NOMO-1 (cell line): ENCODE results near the gene ATP9B.

Source experiments
- DNase-seq, 2 experiments: peaks; one replicate each; lab custom pipeline; 2025; ENCODE audit not compliant: unreplicated experiment in 2 of 2; lab: John Stamatoyannopoulos, UW

ATP9B gene

GRCh38 chr18:79068937-79069716, at the start of gene ATP9B:
ATP9B (plus strand) TSS chr18:79069394; CDS start chr18:79069411, 17 bp downstream.
- peak; percentile 96 for DNase-seq

GRCh38 chr18:79019881-79020280, 49.3 kb upstream of the ATP9B start:
- DNase-seq, result no peak

GRCh38 chr18:79022603-79023002, 46.6 kb upstream of the ATP9B start:
- DNase-seq, result no peak

- DNase-seq, result no peak
Observed at GRCh38 chr18:79026491-79026890, 42.7 kb upstream of the ATP9B start.

GRCh38 chr18:79030680-79031079, 38.5 kb upstream of the ATP9B start:
- no peak for DNase-seq

- no peak for DNase-seq
Observed at GRCh38 chr18:79042276-79042675, 26.9 kb upstream of the ATP9B start.

- DNase-seq, result no peak
Observed at GRCh38 chr18:79043288-79043687, 25.9 kb upstream of the ATP9B start.

- no peak for DNase-seq
Observed at GRCh38 chr18:79046522-79046921, 22.7 kb upstream of the ATP9B start.

GRCh38 chr18:79047556-79048244, 21.5 kb upstream of the ATP9B start:
- DNase-seq, result no peak

GRCh38 chr18:79048245-79048632, 21.0 kb upstream of the ATP9B start:
- DNase-seq, result no peak

GRCh38 chr18:79049506-79049905, 19.7 kb upstream of the ATP9B start:
- no peak for DNase-seq

GRCh38 chr18:79050005-79050404, 19.2 kb upstream of the ATP9B start:
- no peak for DNase-seq

- no peak for DNase-seq
Observed at GRCh38 chr18:79056827-79057367, 12.3 kb upstream of the ATP9B start.

- peak; percentile 81 to 91 for DNase-seq
Observed at GRCh38 chr18:79058007-79058406, 11.2 kb upstream of the ATP9B start.

- DNase-seq, result no peak
Observed at GRCh38 chr18:79062806-79063205, 6.4 kb upstream of the ATP9B start.

- no peak for DNase-seq
Observed at GRCh38 chr18:79064228-79064627, 5.0 kb upstream of the ATP9B start.

GRCh38 chr18:79065802-79066201, 3.4 kb upstream of the ATP9B start:
- DNase-seq, result no peak

GRCh38 chr18:79067611-79068010, 1.6 kb upstream of the ATP9B start:
- DNase-seq, result no peak

GRCh38 chr18:79068341-79068936, 755 bp upstream of the ATP9B start:
- DNase-seq, result peak; percentile 42 to 61

GRCh38 chr18:79069717-79070151, 540 bp downstream of the ATP9B start:
- DNase-seq, result peak; percentile 11 to 21

- DNase-seq, result no peak
Observed at GRCh38 chr18:79070486-79070885, 1.3 kb downstream of the ATP9B start.
